Fibroblast of lung (primary cell): ENCODE data around the gene SIX5. TPM values are rescaled to one million over a fixed set of nuclear protein-coding genes. Genes with fewer than 3 reads are reported as not detected.
"Not testable (repeated sequence)": the region's sequence is repeated elsewhere in the genome, so short reads cannot be mapped to it uniquely, and the experiment has no call there.

ENCODE experiments used
- DNase-seq, 2 donors: peaks; one replicate each; pipeline versions ENCODE4 v3.0.0 to v3.0.0-alpha.2; 2010; ENCODE audit warnings: low read depth in 2 of 2
- H2AFZ ChIP-seq: 2 replicates; pipeline ENCODE4 v1.5.1; 2012; ENCODE audit warnings: low read length, control low read depth, inconsistent platforms
- H3K27ac ChIP-seq: 2 replicates; pipeline ENCODE4 v1.5.1; 2011; ENCODE audit warnings: low read length, control low read depth; ENCODE audit not compliant: insufficient read depth
- H3K27me3 ChIP-seq: 2 replicates; pipeline ENCODE4 v1.5.1; 2011; ENCODE audit warnings: mild to moderate bottlenecking, low read length; ENCODE audit not compliant: control insufficient read depth, insufficient read depth
- H3K36me3 ChIP-seq: 2 replicates; pipeline ENCODE4 v1.5.1; 2011; ENCODE audit warnings: low read length; ENCODE audit not compliant: control insufficient read depth, insufficient read depth
- H3K4me1 ChIP-seq: 2 replicates; pipeline ENCODE4 v1.5.1; 2011; ENCODE audit warnings: low read length; ENCODE audit not compliant: control insufficient read depth, insufficient read depth; ENCODE audit errors: extremely low read depth
- H3K4me2 ChIP-seq: 2 replicates; pipeline ENCODE4 v1.5.1; 2011; ENCODE audit warnings: low read length, control low read depth; ENCODE audit not compliant: insufficient read depth; ENCODE audit errors: extremely low read depth
- H3K4me3 ChIP-seq, 4 experiments: fragments of 200-600 bp in 1 of 4; sonication (generic) in 1 of 4; replicated peaks in 1 of 4; 2 replicates each; pipeline ENCODE4 v1.5.1; 2011 to 2016; ENCODE audit warnings: low read length in 4 of 4, low read depth in 3 of 4, mild to moderate bottlenecking in 3 of 4, control low read depth in 2 of 4, inconsistent platforms in 1 of 4, mixed read lengths in 1 of 4; ENCODE audit not compliant: insufficient read depth in 1 of 4; ENCODE audit errors: control extremely low read depth in 1 of 4
- H3K79me2 ChIP-seq: 2 replicates; pipeline ENCODE4 v1.5.1; 2012; ENCODE audit warnings: mild to moderate bottlenecking, low read length, inconsistent platforms; ENCODE audit not compliant: control insufficient read depth, insufficient read depth
- H3K9ac ChIP-seq: 2 replicates; pipeline ENCODE4 v1.5.1; 2011; ENCODE audit warnings: mild to moderate bottlenecking, low read length, control low read depth; ENCODE audit not compliant: insufficient read depth
- H3K9me3 ChIP-seq: 2 replicates; pipeline ENCODE4 v1.5.1; 2012; ENCODE audit warnings: low read depth, low read length; ENCODE audit not compliant: control insufficient read depth, insufficient read depth
- H4K20me1 ChIP-seq: 2 replicates; pipeline ENCODE4 v1.5.1; 2011; ENCODE audit warnings: low read length; ENCODE audit not compliant: control insufficient read depth, insufficient read depth; ENCODE audit errors: extremely low read depth
- CTCF ChIP-seq, 2 donors: IDR thresholded peaks in 1 of 2; conservative IDR thresholded peaks in 1 of 2; 1 replicate in 1 of 2; 2 replicates in 1 of 2; pipeline ENCODE4 v1.5.1; 2011 to 2012; ENCODE audit warnings: low read length in 2 of 2, control low read depth in 1 of 2, inconsistent platforms in 1 of 2, low read depth in 1 of 2, mild to moderate bottlenecking in 1 of 2
- EZH2 ChIP-seq: IDR thresholded peaks from 2 replicates; pipeline ENCODE4 v1.5.1; 2012; ENCODE audit warnings: low read length, control low read depth, mild to moderate bottlenecking; ENCODE audit errors: missing control alignments
- polyA plus RNA-seq, 2 donors: library from polyadenylated mRNA; depleted of rRNA in 1 of 2; stranded (reverse) in 1 of 2; unstranded in 1 of 2; fragments of >200 nt; gene quantifications; 2 replicates each; pipeline ENCODE4 v1.2.1, GENCODE V29; 2011 to 2012; ENCODE audit warnings: missing spikeins in 1 of 2
- total RNA-seq: library from RNA; depleted of rRNA; stranded (reverse); fragments of >200 nt; gene quantifications from 2 replicates; pipeline ENCODE4 v1.2.1, GENCODE V29; 2014

The SIX5 gene
- total and polyA plus RNA-seq, 2 donors (not counting 1 experiment from before 2014, with no cell fraction given): 3.4 to 10.7 TPM

GRCh38 chr19:45753548-45753947 is 15.5 kb downstream of the SIX5 start:
- no peak overlapping the region for H2AFZ ChIP-seq
- no peaks in the 10 kb centered on the region for H4K20me1 ChIP-seq
- H3K9me3 ChIP-seq: no peaks in the 10 kb centered on the region
- H3K27me3 ChIP-seq: no peaks in the 10 kb centered on the region
- H3K4me3 ChIP-seq: no peak overlapping the region
- no peak overlapping the region for H3K9ac ChIP-seq
- H3K4me1 ChIP-seq: no peaks in the 10 kb centered on the region
- no peak for DNase-seq
- no peaks in the 10 kb centered on the region for H3K79me2 ChIP-seq
- H3K36me3 ChIP-seq: no peaks in the 10 kb centered on the region
- H3K4me2 ChIP-seq: no peak overlapping the region
- TF ChIP-seq EZH2 (no peak), CTCF (conservative IDR thresholded peaks at IDR 0.05 in 1 of 2, IDR thresholded peaks at IDR 0.05 in 1 of 2; ENCODE audit: low read depth in 1 of 2, low read length in 2 of 2) (no peak)
- H3K27ac ChIP-seq: no peak overlapping the region

GRCh38 chr19:45752639-45753038 is 16.4 kb downstream of the SIX5 start:
- H4K20me1 ChIP-seq: no peaks in the 10 kb centered on the region
- no peak overlapping the region for H2AFZ ChIP-seq
- no peak for TF ChIP-seq EZH2
- no peak for TF ChIP-seq CTCF (conservative IDR thresholded peaks at IDR 0.05 in 1 of 2, IDR thresholded peaks at IDR 0.05 in 1 of 2; ENCODE audit: low read depth in 1 of 2, low read length in 2 of 2)
- no peak overlapping the region for H3K4me2 ChIP-seq
- no peaks in the 10 kb centered on the region for H3K4me1 ChIP-seq
- H3K9me3 ChIP-seq: no peaks in the 10 kb centered on the region
- no peaks in the 10 kb centered on the region for H3K36me3 ChIP-seq
- H3K79me2 ChIP-seq: no peaks in the 10 kb centered on the region
- H3K27ac ChIP-seq: no peak overlapping the region
- no peak for DNase-seq
- H3K4me3 ChIP-seq: no peak overlapping the region
- no peaks in the 10 kb centered on the region for H3K27me3 ChIP-seq
- H3K9ac ChIP-seq: no peak overlapping the region

GRCh38 chr19:45751483-45751882 is 17.6 kb downstream of the SIX5 start:
- not testable (repeated sequence) for H3K27me3 ChIP-seq, H3K27ac ChIP-seq, H3K9me3 ChIP-seq, H3K9ac ChIP-seq, H3K79me2 ChIP-seq, H3K4me2 ChIP-seq, H2AFZ ChIP-seq, H3K36me3 ChIP-seq, DNase-seq, H3K4me1 ChIP-seq, H3K4me3 ChIP-seq, H4K20me1 ChIP-seq
